Hepatocyte (in vitro differentiated cells): Measurements from ENCODE around the gene GRIK4. TPM values are rescaled to one million over a fixed set of nuclear protein-coding genes. Genes with fewer than 3 reads are reported as not detected.

ENCODE experiments used
- DNase-seq: peaks from one replicate; pipeline ENCODE4 v3.0.0-alpha.2; 2016; ENCODE audit warnings: low spot score
- H2AFZ ChIP-seq: fragments of 200-600 bp; sonication (generic); 2 replicates; pipeline ENCODE4 v1.6.0; 2016; ENCODE audit warnings: antibody characterized with exemption, mild to moderate bottlenecking
- H3K27ac ChIP-seq: fragments of 200-600 bp; sonication (generic); 2 replicates; pipeline ENCODE4 v1.5.1; 2016; ENCODE audit warnings: mild to moderate bottlenecking
- H3K27me3 ChIP-seq: fragments of 200-600 bp; sonication (generic); 2 replicates; pipeline ENCODE4 v1.6.1; 2016
- H3K36me3 ChIP-seq: fragments of 200-600 bp; sonication (generic); replicated peaks from 2 replicates; pipeline ENCODE4 v1.5.1; 2016; ENCODE audit warnings: low read depth; ENCODE audit not compliant: insufficient read depth
- H3K4me1 ChIP-seq: fragments of 200-600 bp; sonication (generic); 2 replicates; pipeline ENCODE4 v1.5.1; 2016; ENCODE audit warnings: mild to moderate bottlenecking, moderate library complexity; ENCODE audit not compliant: insufficient read depth
- H3K4me2 ChIP-seq: fragments of 200-600 bp; sonication (generic); 2 replicates; pipeline ENCODE4 v1.6.0; 2016
- H3K4me3 ChIP-seq: fragments of 200-600 bp; sonication (generic); 2 replicates; pipeline ENCODE4 v1.5.1; 2016; ENCODE audit warnings: mild to moderate bottlenecking
- H3K79me2 ChIP-seq: fragments of 200-600 bp; sonication (generic); 2 replicates; pipeline ENCODE4 v1.6.0; 2017; ENCODE audit warnings: mild to moderate bottlenecking
- H3K9me2 ChIP-seq: fragments of 200-600 bp; sonication (generic); replicated peaks from 2 replicates; pipeline ENCODE4 v1.6.0; 2017; ENCODE audit warnings: mild to moderate bottlenecking; ENCODE audit not compliant: insufficient read depth
- H3K9me3 ChIP-seq: fragments of 200-600 bp; sonication (generic); 2 replicates; pipeline ENCODE4 v1.5.1; 2016; ENCODE audit warnings: low read depth, mild to moderate bottlenecking
- H4K20me1 ChIP-seq: fragments of 200-600 bp; sonication (generic); 2 replicates; pipeline ENCODE4 v1.6.0; 2016; ENCODE audit warnings: mild to moderate bottlenecking; ENCODE audit not compliant: insufficient read depth, poor library complexity, severe bottlenecking
- EZH2 ChIP-seq: fragments of 200-600 bp; sonication (generic); IDR thresholded peaks from 2 replicates; pipeline ENCODE4 v1.6.1; 2016; ENCODE audit warnings: antibody characterized with exemption, mild to moderate bottlenecking, borderline replicate concordance
- EZH2phosphoT487 ChIP-seq: fragments of 200-600 bp; sonication (generic); IDR thresholded peaks from one replicate; pipeline ENCODE4 v1.6.1; 2018; ENCODE audit warnings: antibody characterized with exemption, mild to moderate bottlenecking, low read depth, moderate library complexity; ENCODE audit not compliant: unreplicated experiment, severe bottlenecking
- WGBS: methylation state at CpG from one replicate; pipeline ENCODE4 v1.1.6; 2016; ENCODE audit warnings: low lambda C conversion rate; ENCODE audit errors: missing lambda C conversion rate; 5-methylcytosine and 5-hydroxymethylcytosine counted together
- polyA plus RNA-seq: library from polyadenylated mRNA; unstranded; fragments of >200 nt; fragmentation: Nextera tagmentation; extraction: Ambion mirVana; gene quantifications from 2 replicates; pipeline ENCODE4 v1.2.1, GENCODE V29; 2016
- total RNA-seq: library from RNA; depleted of rRNA; stranded (reverse); fragments of >200 nt; gene quantifications from 2 replicates; pipeline ENCODE4 v1.2.3, GENCODE V29; 2014
- TF ChIP-seq, protein P1 (sequence below): fragments of 200-600 bp; sonication (generic); IDR thresholded peaks from 2 replicates; pipeline ENCODE4 v1.5.1; 2016; ENCODE audit warnings: antibody characterized with exemption, mild to moderate bottlenecking; ENCODE audit not compliant: poor library complexity

GRIK4 gene
- total and polyA plus RNA-seq, 2 experiments from 2014 or later = 1.5 to 2.3 TPM

DNA sequence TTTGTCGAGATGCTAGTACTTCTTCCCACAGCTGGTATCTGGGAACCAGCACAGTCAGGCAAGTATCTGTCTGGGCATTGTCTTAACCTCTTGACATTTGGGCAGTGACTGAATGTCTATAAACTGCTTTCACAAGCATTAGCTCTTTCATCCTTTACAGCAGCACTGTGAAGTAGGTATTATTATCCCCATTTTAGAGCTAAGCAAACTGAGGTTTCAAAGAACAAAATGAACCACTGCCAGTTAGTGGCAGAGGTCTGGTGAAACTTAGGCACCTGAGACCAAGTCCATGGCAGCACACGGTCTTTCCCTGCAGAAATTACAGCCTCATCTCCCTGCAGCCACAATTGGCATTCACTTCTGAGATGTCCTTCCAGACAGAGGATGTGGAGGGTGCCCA is 401.4 kb downstream of the GRIK4 start:
- 83% methylated on average over 2 of the region's 2 CpGs for WGBS
- Histone ChIP-seq H3K36me3 (no peaks in the 10 kb centered on the region), H3K27me3 (no peaks in the 10 kb centered on the region), H3K27ac (no peak overlapping the region), H4K20me1 (no peaks in the 10 kb centered on the region), H2AFZ (no peak overlapping the region), H3K79me2 (no peaks in the 10 kb centered on the region), H3K4me3 (no peak overlapping the region), H3K4me1 (peaks cover 12% of the 10 kb centered on the region), H3K4me2 (no peak overlapping the region), H3K9me3 (no peaks in the 10 kb centered on the region), H3K9me2 (no peaks in the 10 kb centered on the region)
- DNase-seq = no peak
- TF ChIP-seq EZH2phosphoT487 (no peak), EZH2 (no peak)
- TF ChIP-seq, protein P1, sequence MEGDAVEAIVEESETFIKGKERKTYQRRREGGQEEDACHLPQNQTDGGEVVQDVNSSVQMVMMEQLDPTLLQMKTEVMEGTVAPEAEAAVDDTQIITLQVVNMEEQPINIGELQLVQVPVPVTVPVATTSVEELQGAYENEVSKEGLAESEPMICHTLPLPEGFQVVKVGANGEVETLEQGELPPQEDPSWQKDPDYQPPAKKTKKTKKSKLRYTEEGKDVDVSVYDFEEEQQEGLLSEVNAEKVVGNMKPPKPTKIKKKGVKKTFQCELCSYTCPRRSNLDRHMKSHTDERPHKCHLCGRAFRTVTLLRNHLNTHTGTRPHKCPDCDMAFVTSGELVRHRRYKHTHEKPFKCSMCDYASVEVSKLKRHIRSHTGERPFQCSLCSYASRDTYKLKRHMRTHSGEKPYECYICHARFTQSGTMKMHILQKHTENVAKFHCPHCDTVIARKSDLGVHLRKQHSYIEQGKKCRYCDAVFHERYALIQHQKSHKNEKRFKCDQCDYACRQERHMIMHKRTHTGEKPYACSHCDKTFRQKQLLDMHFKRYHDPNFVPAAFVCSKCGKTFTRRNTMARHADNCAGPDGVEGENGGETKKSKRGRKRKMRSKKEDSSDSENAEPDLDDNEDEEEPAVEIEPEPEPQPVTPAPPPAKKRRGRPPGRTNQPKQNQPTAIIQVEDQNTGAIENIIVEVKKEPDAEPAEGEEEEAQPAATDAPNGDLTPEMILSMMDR = no peak

DNA sequence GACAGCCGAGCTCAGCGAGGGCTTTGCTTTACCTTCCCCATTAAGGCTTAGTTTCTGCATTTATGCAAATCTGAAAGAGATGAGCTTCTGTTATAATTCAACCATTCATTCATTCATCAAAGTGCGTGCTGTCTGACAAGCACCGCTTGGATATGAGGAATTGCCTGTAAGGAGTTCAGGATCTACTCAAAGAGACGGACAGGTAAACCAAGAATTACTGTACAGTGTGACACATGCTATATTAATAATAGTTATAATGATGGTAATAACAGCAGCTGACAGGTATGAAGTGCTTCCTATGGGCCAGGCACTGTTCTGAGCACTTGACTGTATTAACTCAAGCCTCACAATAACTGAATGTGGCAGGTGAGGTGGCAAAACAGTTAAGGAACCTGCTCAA is 402.5 kb downstream of the GRIK4 start:
- H2AFZ ChIP-seq = no peak overlapping the region
- no peaks in the 10 kb centered on the region for H3K79me2 ChIP-seq
- H3K9me2 ChIP-seq = no peaks in the 10 kb centered on the region
- H3K4me3 ChIP-seq = no peak overlapping the region
- DNase-seq = no peak
- H4K20me1 ChIP-seq = no peaks in the 10 kb centered on the region
- TF ChIP-seq EZH2phosphoT487 (no peak), EZH2 (no peak)
- TF ChIP-seq, protein P1 = no peak
- no peaks in the 10 kb centered on the region for H3K36me3 ChIP-seq
- H3K27me3 ChIP-seq = no peaks in the 10 kb centered on the region
- peaks cover 4% of the 10 kb centered on the region for H3K4me1 ChIP-seq
- H3K27ac ChIP-seq = no peak overlapping the region
- H3K9me3 ChIP-seq = no peaks in the 10 kb centered on the region
- H3K4me2 ChIP-seq = no peak overlapping the region
- whole genome bisulfite sequencing = 68% methylated on average over 5 of the region's 5 CpGs

DNA sequence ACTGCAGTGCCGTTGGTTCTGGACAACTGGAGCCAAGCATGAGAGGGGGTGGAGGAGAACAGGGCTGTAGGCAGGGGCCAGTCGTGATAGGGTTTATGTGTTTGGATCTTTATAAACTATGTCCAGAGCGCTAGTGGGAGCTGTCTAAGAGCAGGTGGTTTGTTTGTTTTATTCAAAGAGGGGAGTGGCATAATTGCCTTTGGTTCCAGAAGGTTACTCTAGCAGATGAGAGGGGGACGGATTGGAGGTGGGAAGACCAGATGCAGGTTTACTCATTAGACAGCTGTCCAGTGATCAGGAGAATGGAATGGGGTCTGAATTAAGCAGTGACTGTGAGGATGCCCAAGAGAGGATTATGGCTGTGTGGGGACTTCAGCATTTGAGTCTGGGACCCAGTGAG is 403.1 kb downstream of the GRIK4 start:
- H3K4me3 ChIP-seq = no peak overlapping the region
- TF ChIP-seq EZH2phosphoT487 (no peak), EZH2 (no peak)
- TF ChIP-seq, protein P1 = no peak
- H3K4me1 ChIP-seq = no peaks in the 10 kb centered on the region
- H4K20me1 ChIP-seq = no peaks in the 10 kb centered on the region
- no peaks in the 10 kb centered on the region for H3K9me2 ChIP-seq
- 74% methylated on average over 4 of the region's 4 CpGs for WGBS
- H3K27ac ChIP-seq = no peak overlapping the region
- H3K79me2 ChIP-seq = no peaks in the 10 kb centered on the region
- no peaks in the 10 kb centered on the region for H3K36me3 ChIP-seq
- H3K27me3 ChIP-seq = no peaks in the 10 kb centered on the region
- H3K4me2 ChIP-seq = no peak overlapping the region
- no peak for DNase-seq
- H3K9me3 ChIP-seq = no peaks in the 10 kb centered on the region
- H2AFZ ChIP-seq = no peak overlapping the region
